ENCODE data around the gene FAM234A.
"Not testable (repeated sequence)": the region's sequence is repeated elsewhere in the genome, so short reads cannot be mapped to it uniquely, and the experiment has no call there.

The FAM234A gene

DNA sequence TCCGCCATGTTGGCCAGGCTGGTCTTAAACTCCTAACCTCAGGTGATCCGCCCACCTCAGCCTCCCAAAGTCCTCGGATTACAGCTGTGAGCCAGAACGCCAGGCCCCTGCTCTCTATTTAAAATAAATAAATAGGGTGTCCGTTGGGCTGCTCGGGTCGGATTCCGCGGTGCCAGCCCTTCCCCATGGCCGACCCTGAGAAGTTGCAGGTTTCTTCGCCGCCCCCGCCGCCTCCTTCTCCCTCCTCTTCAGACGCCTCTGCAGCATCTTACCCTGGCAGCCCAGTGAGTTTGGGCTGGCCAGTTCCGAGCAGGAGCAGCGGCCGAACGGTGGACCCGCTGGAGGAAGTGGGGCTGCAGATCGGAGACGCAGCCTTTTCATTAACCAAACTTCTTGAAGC is 3.7 kb upstream of the FAM234A start:
- FAIRE-seq, result no peak

DNA sequence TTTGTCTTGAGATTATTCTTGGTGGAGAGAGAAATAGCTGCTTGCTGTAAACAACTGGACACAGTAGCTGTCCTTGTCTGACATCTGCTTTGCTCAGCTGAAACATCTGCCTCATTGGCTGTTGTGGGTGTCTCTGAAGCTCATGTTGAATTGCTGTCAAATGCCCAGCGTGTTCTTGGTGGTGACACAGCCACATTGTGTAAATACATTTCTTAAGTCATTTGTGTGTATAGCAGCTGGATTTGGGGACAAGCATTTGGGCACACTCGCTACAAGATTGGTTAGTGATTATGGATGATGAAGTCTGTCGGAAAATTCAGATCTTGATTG is 5.3 kb downstream of the FAM234A start:
- no peak for FAIRE-seq

DNA sequence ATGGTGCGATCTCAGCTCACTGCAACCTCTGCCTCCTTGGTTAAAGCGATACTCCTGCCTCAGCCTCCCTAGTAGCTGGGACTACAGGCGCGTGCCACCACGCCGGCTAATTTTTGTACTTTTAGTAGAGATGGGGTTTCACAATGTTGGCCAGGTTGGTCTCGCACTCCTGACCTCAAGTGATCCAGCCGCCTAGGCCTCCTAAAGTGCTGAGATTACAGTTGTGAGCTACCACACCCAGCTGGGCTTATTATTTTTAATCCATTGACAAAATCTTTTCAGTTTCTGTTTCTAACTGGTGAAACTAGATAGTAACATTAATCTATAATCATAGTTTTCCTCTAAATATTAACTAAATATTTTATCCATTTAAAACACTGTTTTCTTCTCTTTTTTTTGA is 5.9 kb downstream of the FAM234A start:
- no peak for FAIRE-seq

DNA sequence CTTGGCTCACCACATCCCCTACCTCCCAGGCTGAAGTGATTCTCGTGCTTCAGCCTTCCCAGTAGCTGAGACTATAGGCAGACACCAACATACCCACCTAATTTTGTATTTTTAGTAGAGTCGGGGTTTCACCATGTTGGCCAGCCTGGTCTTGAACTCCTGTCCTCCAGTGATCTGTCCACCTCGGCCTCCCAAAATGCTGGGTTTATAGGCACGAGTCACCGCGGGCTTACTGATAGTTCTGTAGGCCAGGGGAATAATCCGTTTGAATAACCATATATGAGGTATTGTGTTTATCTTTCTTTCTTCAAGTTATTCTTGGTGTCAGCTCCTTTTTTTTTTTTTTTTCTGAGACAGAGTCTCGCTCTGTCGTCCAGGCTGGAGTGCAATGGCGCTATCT is 7.7 kb downstream of the FAM234A start:
- FAIRE-seq, result no peak

DNA sequence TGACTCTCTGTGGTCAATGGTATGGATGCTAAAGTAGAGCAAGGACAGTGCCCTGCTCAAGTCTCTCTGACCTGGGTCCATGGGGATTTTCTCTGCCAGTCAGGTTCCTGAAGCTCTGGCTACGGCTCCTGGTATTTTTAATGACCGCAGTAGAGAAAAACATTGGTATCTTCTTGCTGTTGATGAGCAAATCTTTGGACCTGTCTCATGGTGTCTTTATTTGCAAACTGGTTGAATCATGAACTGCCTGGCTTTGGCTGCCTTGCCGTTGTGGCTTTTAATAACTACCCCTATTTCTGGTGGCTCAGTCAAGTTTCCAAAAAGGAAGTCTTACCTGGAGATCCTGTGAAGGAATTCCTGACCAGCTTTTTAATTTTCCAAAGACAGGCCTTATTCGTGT is 8.7 kb downstream of the FAM234A start:
- FAIRE-seq, result no peak

DNA sequence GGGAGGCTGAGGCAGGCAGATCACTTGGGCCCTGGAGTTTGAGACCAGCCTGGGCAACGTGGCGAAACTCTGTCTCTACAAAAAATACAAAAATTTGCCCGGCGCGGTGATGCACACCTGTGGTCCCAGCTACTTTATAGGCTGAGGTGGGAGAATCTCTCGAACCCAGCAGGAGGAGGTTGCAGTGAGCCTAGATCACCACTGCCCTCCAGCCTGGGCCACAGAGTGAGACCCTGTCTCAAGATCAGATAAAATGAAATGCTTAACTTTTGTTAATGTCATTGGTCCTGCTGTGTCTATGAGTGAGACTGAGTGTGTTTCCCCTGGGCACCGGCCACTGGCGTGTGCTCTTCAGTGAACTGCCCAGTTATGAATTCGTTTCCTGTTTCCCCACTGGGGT is 10.5 kb downstream of the FAM234A start:
- no peak for FAIRE-seq

DNA sequence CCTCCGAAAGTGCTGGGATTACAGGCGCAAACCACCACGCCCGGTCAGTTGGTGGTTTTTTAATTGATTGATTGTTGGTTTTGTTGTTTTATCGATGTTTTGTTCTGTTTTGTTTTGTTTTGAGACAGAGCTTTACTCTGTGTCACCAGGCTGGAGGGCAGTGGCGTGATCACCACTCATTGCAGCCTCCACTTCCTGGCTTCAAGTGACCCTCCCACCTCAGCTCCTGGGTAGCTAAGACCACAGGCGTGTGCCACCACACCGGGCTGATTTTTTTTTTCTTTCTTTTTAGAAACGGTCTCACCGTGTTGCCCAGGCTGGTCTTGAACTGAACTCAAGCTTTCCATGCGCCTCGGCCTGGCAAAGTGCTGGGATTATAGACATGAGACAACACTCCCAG is 12.4 kb downstream of the FAM234A start:
- no peak for FAIRE-seq

DNA sequence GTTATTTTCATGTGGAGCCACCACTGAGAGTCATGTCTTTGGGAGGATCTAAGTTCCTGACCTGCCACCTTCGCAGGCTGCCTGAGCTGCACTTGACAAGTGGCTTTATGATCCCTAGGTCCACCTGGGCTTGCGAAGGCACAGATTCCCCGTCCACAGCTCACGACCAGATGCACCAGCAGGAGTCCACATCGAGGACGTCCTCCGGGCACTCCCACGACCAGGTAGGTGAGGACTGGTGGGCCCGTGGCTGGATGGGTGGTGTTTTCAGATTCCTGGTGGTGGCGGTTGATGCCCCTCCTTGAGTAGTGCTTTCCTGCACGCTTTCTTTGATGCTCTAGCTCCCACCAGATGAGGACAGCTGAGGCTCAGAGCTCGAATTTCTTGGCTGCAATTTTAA is 14.8 kb downstream of the FAM234A start:
- FAIRE-seq, result no peak

DNA sequence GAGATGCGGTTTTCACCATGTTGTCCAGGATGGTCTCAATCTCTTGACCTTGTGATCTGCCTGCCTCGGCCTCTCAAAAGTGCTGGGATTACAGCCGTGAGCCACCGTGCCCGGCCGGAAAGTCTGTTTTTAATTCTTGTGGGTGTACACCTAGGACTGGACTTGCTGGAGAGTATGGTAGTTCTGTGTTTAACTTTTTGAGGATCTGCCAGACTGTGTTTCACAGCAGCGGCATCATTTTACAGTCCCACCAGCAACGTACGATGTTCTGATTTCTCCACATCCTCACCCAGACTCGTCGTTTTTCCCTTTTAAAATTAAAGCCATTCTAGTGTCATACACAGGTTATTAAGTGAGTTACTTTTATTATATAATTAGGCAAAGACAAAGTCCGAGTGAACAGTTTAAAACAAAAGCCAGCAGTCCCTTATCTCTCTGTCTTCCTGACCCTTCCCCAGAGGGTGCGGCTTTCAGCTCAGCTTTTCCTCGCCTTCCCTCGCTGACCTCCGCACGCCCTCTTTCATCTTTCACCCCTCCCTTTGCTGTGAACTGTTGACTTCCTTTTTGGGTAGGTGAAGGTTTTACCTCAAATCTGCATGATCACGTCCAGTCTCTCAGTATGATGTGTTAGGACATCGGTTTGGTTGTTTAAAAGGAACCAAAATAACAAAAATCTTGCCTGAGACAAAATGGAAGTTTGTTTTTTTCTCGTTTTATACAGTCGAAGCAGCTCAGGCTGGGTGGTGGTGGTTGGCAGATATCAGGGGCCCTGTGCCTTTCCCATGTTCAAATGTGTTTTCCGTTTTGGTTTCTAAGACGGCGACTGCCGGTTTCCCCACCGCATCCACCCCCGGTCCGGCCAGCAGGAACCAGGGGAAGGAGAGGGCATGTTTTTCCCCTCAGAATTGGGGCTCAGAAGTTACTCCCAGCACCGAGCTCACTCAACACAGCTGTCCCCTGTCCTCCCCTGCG is 18.0 kb downstream of the FAM234A start:
- no peak for FAIRE-seq

DNA sequence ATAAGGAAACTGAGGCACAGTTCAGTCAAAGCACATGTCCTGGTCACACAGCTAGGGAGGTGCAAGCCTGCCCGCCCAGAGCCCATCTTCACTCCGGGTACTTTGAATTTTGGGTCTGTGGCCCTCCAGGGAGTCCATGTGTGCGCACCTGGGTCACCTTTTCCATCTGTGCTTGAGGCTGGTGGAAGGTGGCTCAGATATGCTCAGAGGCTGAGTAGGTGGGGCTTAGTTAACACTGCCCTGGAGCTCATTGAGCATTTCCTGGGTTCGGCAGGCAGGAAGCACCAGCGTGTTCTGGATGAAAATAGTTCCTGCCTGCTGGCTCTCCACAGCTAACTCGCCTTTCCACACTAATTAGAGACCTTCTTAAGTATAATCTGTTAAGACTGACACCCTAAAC is 19.2 kb downstream of the FAM234A start:
- FAIRE-seq, result no peak

DNA sequence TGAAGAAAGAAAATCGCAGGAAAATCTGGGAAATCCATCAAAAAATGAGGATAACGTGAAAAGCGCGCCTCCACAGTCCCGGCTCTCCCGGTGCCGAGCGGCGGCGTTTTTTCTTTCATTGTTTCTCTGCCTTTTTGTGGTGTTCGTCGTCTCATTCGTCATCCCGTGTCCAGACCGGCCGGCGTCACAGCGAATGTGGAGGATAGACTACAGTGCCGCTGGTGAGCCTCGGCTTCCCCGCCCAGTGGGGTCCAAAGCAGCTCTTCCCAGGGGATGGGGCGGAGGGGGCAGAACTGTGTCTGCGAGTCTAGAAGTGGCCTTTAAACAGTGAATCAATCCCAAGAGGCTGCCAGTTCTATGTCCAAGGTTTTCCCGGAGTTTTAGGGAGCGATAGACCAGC is 19.8 kb downstream of the FAM234A start:
- no peak for FAIRE-seq

DNA sequence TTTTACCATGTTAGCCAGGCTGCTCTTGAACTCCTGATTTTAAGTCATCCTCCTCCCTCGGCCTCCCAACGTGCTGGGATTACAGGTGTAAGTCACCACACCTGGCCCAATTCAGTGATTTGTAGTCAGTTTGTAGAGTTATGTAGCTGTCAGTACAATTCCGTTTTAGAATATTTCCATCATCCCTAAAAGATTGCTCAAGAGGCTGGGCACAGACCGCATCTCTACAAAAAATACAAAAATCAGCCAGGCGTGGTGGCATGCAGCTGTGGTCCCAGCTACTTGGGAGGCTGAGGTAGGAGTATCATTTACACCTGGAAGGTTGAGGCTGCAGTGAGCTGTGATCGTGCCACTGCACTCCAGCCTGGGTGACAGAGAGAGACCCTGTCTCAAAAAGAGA is 20.6 kb downstream of the FAM234A start:
- no peak for FAIRE-seq

DNA sequence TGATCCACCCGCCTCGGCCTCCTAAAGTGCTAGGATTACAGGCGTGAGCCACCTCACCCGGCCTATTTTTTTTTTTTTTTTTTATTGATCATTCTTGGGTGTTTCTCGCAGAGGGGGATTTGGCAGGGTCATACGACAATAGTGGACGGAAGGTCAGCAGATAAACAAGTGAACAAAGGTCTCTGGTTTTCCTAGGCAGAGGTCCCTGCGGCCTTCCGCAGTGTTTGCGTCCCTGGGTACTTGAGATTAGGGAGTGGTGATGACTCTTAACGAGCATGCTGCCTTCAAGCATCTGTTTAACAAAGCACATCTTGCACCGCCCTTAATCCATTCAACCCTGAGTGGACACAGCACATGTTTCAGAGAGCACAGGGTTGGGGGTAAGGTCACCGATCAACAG is 23.5 kb downstream of the FAM234A start:
- FAIRE-seq, result not testable (repeated sequence)

DNA sequence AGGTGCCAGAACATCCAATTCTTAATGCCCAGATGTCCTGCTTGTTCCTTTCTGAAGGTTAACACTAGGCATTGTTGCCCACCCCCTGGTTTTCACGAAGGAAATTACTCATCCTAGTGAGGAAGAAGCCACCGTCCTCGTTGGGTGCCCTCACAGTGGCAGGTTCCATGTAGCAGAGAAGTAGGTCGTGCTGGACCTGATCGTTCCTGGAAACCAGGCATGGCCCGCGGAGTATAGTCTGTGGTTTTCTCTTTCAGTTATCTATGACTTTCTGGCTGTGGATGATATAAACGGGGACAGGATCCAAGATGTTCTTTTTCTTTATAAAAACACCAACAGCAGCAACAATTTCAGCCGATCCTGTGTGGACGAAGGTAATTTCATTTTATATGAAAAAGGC is 24.6 kb downstream of the FAM234A start:
- no peak for FAIRE-seq

DNA sequence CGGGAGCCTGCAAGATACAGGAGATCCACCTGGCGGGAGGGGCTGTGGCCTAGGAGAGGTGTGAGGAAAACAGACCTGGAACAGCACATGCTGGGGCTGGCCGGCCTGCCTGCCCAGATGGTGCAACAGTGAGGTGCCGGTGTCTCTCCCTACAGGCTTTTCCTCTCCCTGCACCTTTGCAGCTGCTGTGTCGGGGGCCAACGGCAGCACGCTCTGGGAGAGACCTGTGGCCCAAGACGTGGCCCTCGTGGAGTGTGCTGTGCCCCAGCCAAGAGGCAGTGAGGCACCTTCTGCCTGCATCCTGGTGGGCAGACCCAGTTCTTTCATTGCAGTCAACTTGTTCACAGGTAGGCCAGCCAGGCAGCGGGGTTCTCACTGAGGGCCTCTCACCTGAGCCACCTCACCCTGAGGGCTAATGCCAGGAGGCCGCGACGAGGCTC is 25.2 kb downstream of the FAM234A start:
- no peak for FAIRE-seq

DNA sequence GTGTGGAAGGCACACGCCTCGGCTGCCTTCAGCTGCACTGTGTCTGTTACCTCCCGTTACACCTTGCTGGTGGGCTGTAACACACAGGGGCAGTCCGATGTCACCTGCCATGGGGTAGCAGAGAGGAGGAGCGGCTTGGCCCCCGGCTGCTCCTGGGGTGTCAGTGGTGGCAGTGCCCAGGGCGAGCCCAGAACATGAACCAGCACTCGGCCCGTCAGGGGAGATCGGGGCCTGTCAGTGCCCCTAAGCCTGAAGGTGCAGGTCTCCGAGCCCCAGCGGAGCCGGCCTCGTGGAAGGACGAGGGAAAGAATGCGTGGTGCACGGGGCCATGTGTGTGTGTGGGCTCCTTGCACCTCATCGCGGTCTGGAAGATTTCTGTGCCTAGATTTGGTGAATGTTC is 25.7 kb downstream of the FAM234A start:
- FAIRE-seq, result no peak

DNA sequence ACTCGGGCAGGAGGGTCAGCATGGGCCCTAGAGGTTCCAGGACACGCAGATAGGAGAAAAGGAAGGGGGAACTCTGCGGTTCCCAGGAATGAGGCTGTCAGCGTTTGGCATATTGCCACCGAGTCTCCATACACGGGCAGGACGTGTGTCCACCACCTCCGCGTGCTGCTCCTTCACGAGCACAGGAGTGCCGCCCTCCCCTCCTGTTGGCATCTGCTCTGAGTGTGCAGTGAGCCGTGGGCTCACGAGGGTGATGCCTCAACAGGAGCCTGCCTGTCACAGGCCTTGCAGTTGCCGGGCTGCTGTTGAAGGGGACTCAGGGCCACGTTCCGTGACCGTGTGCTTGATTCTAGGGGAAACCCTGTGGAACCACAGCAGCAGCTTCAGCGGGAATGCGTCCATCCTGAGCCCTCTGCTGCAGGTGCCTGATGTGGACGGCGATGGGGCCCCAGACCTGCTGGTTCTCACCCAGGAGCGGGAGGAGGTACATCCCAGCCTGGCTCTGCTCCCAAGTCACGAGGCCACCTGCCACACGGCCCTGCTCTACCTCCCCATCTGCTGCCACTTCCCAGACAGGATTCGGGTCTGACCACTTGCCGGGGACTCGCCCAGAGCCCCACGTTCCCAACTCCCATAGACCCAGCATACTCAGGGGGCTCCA is 26.5 kb downstream of the FAM234A start:
- no peak for FAIRE-seq

DNA sequence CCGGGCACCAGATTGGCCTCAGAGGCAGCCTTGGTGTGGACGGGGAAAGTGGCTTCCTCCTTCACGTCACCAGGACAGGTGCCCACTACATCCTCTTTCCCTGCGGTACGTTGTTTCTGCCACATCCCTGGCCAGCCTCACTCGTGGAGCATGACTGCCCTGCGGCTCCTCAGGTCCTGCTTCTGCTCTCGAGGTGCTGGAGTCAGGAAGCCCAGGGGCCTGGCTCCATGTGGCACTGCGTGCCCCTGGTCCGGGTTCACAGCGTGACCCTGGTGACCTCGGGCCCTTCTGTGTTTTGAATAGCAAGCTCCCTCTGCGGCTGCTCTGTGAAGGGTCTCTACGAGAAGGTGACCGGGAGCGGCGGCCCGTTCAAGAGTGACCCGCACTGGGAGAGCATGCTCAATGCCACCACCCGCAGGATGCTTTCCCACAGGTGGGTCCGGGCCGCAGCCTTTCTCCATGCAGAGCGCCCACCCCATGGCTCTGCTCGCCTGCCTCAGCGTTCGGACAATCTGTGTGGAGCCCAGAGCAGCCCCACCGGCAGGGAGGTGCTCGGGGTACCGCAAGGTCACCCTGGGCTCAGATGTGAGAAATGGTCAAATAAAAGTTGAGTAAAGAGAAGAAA is 27.6 kb downstream of the FAM234A start:
- no peak for FAIRE-seq

DNA sequence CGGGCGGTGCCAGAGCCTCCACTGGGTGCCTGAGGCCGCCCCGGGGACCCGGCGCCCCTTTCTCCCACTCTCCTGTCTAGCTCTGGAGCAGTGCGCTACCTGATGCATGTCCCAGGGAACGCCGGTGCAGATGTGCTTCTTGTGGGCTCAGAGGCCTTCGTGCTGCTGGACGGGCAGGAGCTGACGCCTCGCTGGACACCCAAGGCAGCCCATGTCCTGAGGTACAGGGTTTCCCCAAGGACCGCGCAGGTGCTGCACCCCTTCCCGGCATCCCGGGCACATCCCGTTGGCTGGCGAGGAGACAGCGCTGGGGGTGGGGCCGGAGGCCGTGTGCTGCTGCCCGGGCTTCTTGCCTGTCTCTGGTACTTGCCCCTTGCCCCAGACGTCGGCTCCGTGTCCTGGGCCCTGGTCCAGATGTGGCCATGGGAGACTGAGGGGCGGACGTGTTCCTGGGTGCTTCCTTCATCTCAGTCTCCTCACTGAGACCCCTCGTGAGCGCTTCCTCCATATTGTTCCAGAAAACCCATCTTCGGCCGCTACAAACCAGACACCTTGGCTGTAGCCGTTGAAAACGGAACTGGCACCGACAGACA is 28.7 kb downstream of the FAM234A start:
- no peak for FAIRE-seq

DNA sequence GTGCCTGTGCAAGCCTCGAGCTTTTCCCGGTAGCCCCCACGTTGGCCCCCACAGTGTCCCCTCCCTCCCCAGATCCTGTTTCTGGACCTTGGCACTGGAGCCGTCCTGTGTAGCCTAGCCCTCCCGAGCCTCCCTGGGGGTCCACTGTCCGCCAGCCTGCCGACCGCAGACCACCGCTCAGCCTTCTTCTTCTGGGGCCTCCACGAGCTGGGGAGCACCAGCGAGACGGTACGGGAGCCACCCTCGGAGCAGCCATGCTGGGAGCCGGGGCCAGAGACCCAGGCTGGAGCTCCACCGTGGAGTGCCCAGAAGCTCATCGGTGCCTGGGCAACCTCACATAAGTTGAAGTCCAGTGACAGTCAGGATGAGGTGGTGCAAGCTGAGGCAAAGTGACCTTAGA is 29.3 kb downstream of the FAM234A start:
- FAIRE-seq, result no peak

DNA sequence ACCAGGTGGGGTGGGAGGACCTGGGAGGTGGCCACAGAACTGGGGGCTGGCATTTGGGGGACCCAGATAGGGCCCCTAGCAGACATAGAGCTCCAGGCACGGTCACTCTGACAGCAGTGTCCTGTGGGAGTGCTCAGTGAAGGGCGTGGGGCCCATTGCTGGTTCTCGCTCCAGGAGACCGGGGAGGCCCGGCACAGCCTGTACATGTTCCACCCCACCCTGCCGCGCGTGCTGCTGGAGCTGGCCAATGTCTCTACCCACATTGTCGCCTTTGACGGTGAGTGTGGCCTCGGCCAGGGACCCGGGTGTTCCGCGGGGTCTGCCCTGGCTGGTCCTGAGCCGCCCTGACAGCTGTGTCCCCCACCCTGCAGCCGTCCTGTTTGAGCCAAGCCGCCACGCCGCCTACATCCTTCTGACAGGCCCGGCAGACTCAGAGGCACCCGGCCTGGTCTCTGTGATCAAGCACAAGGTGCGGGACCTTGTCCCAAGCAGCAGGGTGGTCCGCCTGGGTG is 29.9 kb downstream of the FAM234A start:
- FAIRE-seq, result no peak

DNA sequence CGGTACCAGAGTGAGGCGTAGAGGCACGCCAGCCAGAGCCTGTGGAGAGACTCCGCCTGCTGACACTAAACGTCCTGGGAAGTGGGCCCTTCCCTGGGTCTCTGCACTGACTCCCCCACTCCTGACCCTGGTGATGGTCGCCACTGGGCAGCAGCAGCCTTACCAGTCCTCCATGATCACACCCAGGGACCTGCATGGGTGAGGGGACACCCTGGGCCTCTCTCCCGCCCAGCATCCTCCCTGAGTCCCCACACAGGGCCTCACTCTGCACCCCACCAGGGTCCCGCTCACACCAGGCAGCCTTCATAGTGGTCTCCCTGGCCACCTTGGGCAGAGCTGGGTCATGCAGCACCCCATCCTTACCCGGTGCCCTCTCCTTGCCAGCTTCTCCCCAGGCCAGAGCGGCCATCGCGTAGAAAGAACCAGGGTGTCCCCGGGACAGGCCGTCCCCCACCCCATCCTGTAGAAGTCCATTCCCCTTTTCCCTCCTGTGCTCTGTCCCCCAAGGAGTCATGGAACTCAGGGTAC is 30.4 kb downstream of the FAM234A start:
- no peak for FAIRE-seq

DNA sequence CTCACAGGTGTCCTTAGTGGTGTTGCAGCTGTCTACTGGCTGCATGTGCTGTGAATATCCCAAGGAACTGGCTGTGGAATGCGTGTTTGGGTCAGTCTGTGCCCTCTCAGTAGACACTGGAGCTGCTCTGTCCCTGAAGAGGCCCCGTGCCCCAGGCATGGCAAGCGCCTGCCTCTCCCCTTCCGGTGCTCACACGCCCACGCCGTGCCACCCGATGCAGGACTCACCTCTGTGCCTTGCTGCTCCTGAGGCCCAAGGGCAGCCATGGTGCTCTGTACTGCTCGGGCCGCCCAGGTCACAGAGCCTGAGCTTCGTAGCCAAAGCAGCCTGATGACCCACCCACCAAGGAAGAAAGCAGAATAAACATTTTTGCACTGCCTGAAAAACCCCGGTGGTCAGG is 31.1 kb downstream of the FAM234A start:
- no peak for FAIRE-seq
